Trophoblast cell (in vitro differentiated cells and primary cell): ENCODE measurements around the gene SMCO2.

ENCODE experiments used
- DNase-seq, 2 donors: peaks; one replicate each; pipeline ENCODE4 v3.0.0-alpha.2; 2016
- H2AFZ ChIP-seq: 2 replicates; pipeline ENCODE4 v1.6.1; 2013; ENCODE audit warnings: low read length, moderate library complexity, mild to moderate bottlenecking; ENCODE audit not compliant: insufficient read depth, poor library complexity
- H2AK5ac ChIP-seq: 2 replicates; pipeline ENCODE4 v1.6.1; 2013; ENCODE audit warnings: mild to moderate bottlenecking, low read length
- H2BK120ac ChIP-seq: 2 replicates; pipeline ENCODE4 v1.6.1; 2013; ENCODE audit warnings: low read length, mild to moderate bottlenecking, moderate library complexity; ENCODE audit not compliant: insufficient read depth, poor library complexity
- H2BK12ac ChIP-seq: 2 replicates; pipeline ENCODE4 v1.6.1; 2013; ENCODE audit warnings: mild to moderate bottlenecking, low read length, moderate library complexity
- H2BK5ac ChIP-seq: 2 replicates; pipeline ENCODE4 v1.6.1; 2013; ENCODE audit warnings: low read length, low read depth, moderate library complexity, mild to moderate bottlenecking; ENCODE audit not compliant: poor library complexity
- H3K14ac ChIP-seq: 2 replicates; pipeline ENCODE4 v1.6.1; 2013; ENCODE audit warnings: mild to moderate bottlenecking, low read length
- H3K18ac ChIP-seq: 2 replicates; pipeline ENCODE4 v1.6.1; 2013; ENCODE audit warnings: mild to moderate bottlenecking, low read length
- H3K23ac ChIP-seq: 2 replicates; pipeline ENCODE4 v1.6.1; 2013; ENCODE audit warnings: low read length
- H3K27ac ChIP-seq: 2 replicates; pipeline ENCODE4 v1.5.1; 2013; ENCODE audit warnings: low read depth, mild to moderate bottlenecking, inconsistent platforms, low read length, moderate library complexity
- H3K27me3 ChIP-seq: 2 replicates; pipeline ENCODE4 v1.6.1; 2013; ENCODE audit warnings: inconsistent platforms, mild to moderate bottlenecking, low read length, moderate library complexity; ENCODE audit not compliant: insufficient read depth
- H3K36me3 ChIP-seq, 2 experiments: 1 replicate in 1 of 2; 2 replicates in 1 of 2; pipeline ENCODE4 v1.6.1; 2013; ENCODE audit warnings: low read length in 2 of 2, mild to moderate bottlenecking in 2 of 2, moderate library complexity in 1 of 2; ENCODE audit not compliant: insufficient read depth in 2 of 2, control insufficient read depth in 1 of 2
- H3K4ac ChIP-seq: 2 replicates; pipeline ENCODE4 v1.6.1; 2013; ENCODE audit warnings: low read depth, mild to moderate bottlenecking, low read length, moderate library complexity
- H3K4me1 ChIP-seq, 2 experiments: 1 replicate in 1 of 2; 2 replicates in 1 of 2; pipeline ENCODE4 v1.6.1; 2013; ENCODE audit warnings: low read length in 2 of 2, mild to moderate bottlenecking in 2 of 2, moderate library complexity in 1 of 2; ENCODE audit not compliant: insufficient read depth in 2 of 2, control insufficient read depth in 1 of 2
- H3K4me2 ChIP-seq: 2 replicates; pipeline ENCODE4 v1.6.1; 2013; ENCODE audit warnings: inconsistent platforms, mild to moderate bottlenecking, low read length, moderate library complexity
- H3K4me3 ChIP-seq: 2 replicates; pipeline ENCODE4 v1.5.1; 2013; ENCODE audit warnings: mild to moderate bottlenecking, low read depth, low read length, inconsistent platforms
- H3K79me1 ChIP-seq: one replicate; pipeline ENCODE4 v1.6.1; 2013; ENCODE audit warnings: low read length
- H3K79me2 ChIP-seq: 2 replicates; pipeline ENCODE4 v1.6.1; 2013; ENCODE audit warnings: low read length, mild to moderate bottlenecking; ENCODE audit not compliant: control insufficient read depth, insufficient read depth, poor library complexity
- H3K9ac ChIP-seq: 2 replicates; pipeline ENCODE4 v1.6.1; 2013; ENCODE audit warnings: mild to moderate bottlenecking, low read length
- H3K9me3 ChIP-seq: 2 replicates; pipeline ENCODE4 v1.6.1; 2013; ENCODE audit warnings: low read depth, mild to moderate bottlenecking, control low read depth, inconsistent platforms, low read length; ENCODE audit not compliant: insufficient read depth
- H4K12ac ChIP-seq: 2 replicates; pipeline ENCODE4 v1.6.1; 2013; ENCODE audit warnings: low read depth, mild to moderate bottlenecking, low read length, moderate library complexity
- H4K8ac ChIP-seq: 2 replicates; pipeline ENCODE4 v1.6.1; 2013; ENCODE audit warnings: low read depth, mild to moderate bottlenecking, low read length, moderate library complexity
- H4K91ac ChIP-seq: one replicate; pipeline ENCODE4 v1.6.1; 2013; ENCODE audit warnings: low read depth, mild to moderate bottlenecking, low read length, moderate library complexity
- WGBS: extraction: QIAGEN DNeasy Blood & Tissue Kit; methylation state at CpG from one replicate; pipeline ENCODE4 v1.1.7; 2013; ENCODE audit warnings: missing lambda C conversion rate; ENCODE audit not compliant: insufficient read length, insufficient coverage; ENCODE audit errors: extremely low coverage; 5-methylcytosine and 5-hydroxymethylcytosine counted together

SMCO2 gene

DNA sequence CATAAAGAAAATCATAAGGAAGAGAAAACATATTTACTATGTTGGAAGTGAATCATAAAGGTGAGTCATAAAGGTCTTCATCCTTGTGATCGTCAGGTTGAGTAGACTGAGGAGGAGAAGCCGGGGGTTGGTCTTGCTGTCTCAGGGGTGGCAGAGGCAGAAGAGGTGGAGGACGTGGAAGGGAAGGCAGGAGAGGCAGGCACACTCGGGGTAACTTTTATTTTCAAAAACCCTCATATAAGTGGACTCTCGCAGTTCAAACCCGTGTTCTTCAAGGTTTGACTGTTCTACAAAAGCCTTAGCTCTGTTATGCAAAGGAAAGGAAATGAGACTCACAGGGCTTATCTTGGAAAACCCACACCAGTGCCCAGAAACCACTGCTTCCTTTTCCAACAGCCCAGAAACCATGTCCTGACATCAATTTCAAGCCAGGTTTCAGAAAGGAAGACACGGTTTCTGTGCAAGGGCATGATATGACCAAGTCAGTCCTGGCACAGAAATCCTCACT lies 14.0 kb downstream of the SMCO2 start:
- Histone ChIP-seq H2BK5ac (no peak overlapping the region), H3K4me2 (no peak overlapping the region), H3K9me3 (no peaks in the 10 kb centered on the region), H2AFZ (no peak overlapping the region), H3K27me3 (no peaks in the 10 kb centered on the region), H3K4me3 (no peak overlapping the region), H3K18ac (no peak overlapping the region), H4K12ac (no peak overlapping the region), H3K23ac (no peak overlapping the region), H3K79me2 (no peaks in the 10 kb centered on the region), H4K8ac (no peak overlapping the region), H3K4me1 (no peaks in the 10 kb centered on the region), H2AK5ac (no peak overlapping the region), H4K91ac (no peak overlapping the region), H3K14ac (no peak overlapping the region), H3K79me1 (no peaks in the 10 kb centered on the region), H3K36me3 (no peaks in the 10 kb centered on the region), H3K27ac (no peak overlapping the region), H3K4ac (no peak overlapping the region), H2BK12ac (no peak overlapping the region), H3K9ac (no peak overlapping the region), H2BK120ac (no peak overlapping the region)
- no CpG with 5 or more reads among the region's 7 CpGs for WGBS
- no peak for DNase-seq

- no peak overlapping the region for H4K8ac ChIP-seq
- no peak overlapping the region for H2AFZ ChIP-seq
- no peak overlapping the region for H4K12ac ChIP-seq
- no peak overlapping the region for H2BK120ac ChIP-seq
- no CpG with 5 or more reads among the region's 9 CpGs for whole genome bisulfite sequencing
- H2BK12ac ChIP-seq = no peak overlapping the region
- no peak overlapping the region for H4K91ac ChIP-seq
- H3K18ac ChIP-seq = no peak overlapping the region
- H2AK5ac ChIP-seq = no peak overlapping the region
- H3K4me1 ChIP-seq = no peaks in the 10 kb centered on the region
- H3K4me3 ChIP-seq = no peak overlapping the region
- H3K27me3 ChIP-seq = no peaks in the 10 kb centered on the region
- H3K4ac ChIP-seq = no peak overlapping the region
- H2BK5ac ChIP-seq = no peak overlapping the region
- no peak for DNase-seq
- H3K9me3 ChIP-seq = no peaks in the 10 kb centered on the region
- no peak overlapping the region for H3K27ac ChIP-seq
- no peak overlapping the region for H3K23ac ChIP-seq
- no peak overlapping the region for H3K9ac ChIP-seq
- no peak overlapping the region for H3K14ac ChIP-seq
- no peak overlapping the region for H3K4me2 ChIP-seq
- H3K79me2 ChIP-seq = no peaks in the 10 kb centered on the region
- H3K36me3 ChIP-seq = no peaks in the 10 kb centered on the region
- H3K79me1 ChIP-seq = no peaks in the 10 kb centered on the region
These were observed 15.7 kb downstream of the SMCO2 start for GRCh38 chr12:27462151-27462694.

- WGBS = no CpG with 5 or more reads among the region's 8 CpGs
- H3K79me2 ChIP-seq = no peaks in the 10 kb centered on the region
These were observed 16.3 kb downstream of the SMCO2 start for GRCh38 chr12:27462851-27463250.

GRCh38 chr12:27463511-27464219 lies 17.1 kb downstream of the SMCO2 start:
- H3K18ac ChIP-seq = no peak overlapping the region
- DNase-seq = no peak
- no CpG with 5 or more reads among the region's 11 CpGs for WGBS
- H4K91ac ChIP-seq = no peak overlapping the region
- H3K27ac ChIP-seq = no peak overlapping the region
- H3K36me3 ChIP-seq = no peaks in the 10 kb centered on the region
- no peak overlapping the region for H3K4ac ChIP-seq
- H3K27me3 ChIP-seq = no peaks in the 10 kb centered on the region
- H3K9ac ChIP-seq = no peak overlapping the region
- no peak overlapping the region for H2AK5ac ChIP-seq
- H3K9me3 ChIP-seq = no peaks in the 10 kb centered on the region
- no peak overlapping the region for H2BK5ac ChIP-seq
- H3K14ac ChIP-seq = no peak overlapping the region
- H2AFZ ChIP-seq = no peak overlapping the region
- H3K4me3 ChIP-seq = no peak overlapping the region
- H3K79me2 ChIP-seq = no peaks in the 10 kb centered on the region
- H2BK12ac ChIP-seq = no peak overlapping the region
- H4K8ac ChIP-seq = no peak overlapping the region
- H3K23ac ChIP-seq = no peak overlapping the region
- H3K4me2 ChIP-seq = no peak overlapping the region
- no peaks in the 10 kb centered on the region for H3K79me1 ChIP-seq
- H2BK120ac ChIP-seq = no peak overlapping the region
- H4K12ac ChIP-seq = no peak overlapping the region
- no peaks in the 10 kb centered on the region for H3K4me1 ChIP-seq

More at GRCh38 chr12:27462851-27463250, 16.3 kb downstream of the SMCO2 start:
- Histone ChIP-seq H3K36me3 (no peaks in the 10 kb centered on the region), H3K4me1 (no peaks in the 10 kb centered on the region), H4K12ac (no peak overlapping the region), H2BK5ac (no peak overlapping the region), H3K9me3 (no peaks in the 10 kb centered on the region), H2AK5ac (no peak overlapping the region), H3K14ac (no peak overlapping the region), H2AFZ (no peak overlapping the region), H2BK120ac (no peak overlapping the region), H2BK12ac (no peak overlapping the region), H3K18ac (no peak overlapping the region), H3K4me2 (no peak overlapping the region), H4K91ac (no peak overlapping the region), H3K4me3 (no peak overlapping the region), H3K4ac (no peak overlapping the region), H3K27me3 (no peaks in the 10 kb centered on the region), H3K23ac (no peak overlapping the region), H3K79me1 (no peaks in the 10 kb centered on the region), H3K27ac (no peak overlapping the region), H4K8ac (no peak overlapping the region), H3K9ac (no peak overlapping the region)
- DNase-seq = no peak
